HL-60 (cell line): ENCODE data around the gene FAM53C.

Experiments
- CTCF ChIP-seq: IDR thresholded peaks from one replicate; pipeline ENCODE4 v1.5.1; 2011; ENCODE audit warnings: low read length, control low read depth, inconsistent platforms; ENCODE audit not compliant: insufficient read depth
- POLR2AphosphoS5 ChIP-seq: IDR thresholded peaks from 2 replicates; pipeline ENCODE4 v1.6.1; 2012; ENCODE audit warnings: low read depth
- REST ChIP-seq: IDR thresholded peaks from 2 replicates; pipeline ENCODE4 v1.6.1; 2012; ENCODE audit warnings: low read depth; ENCODE audit not compliant: insufficient replicate concordance

GRCh38 chr5:138369706-138370105 lies 31.6 kb downstream of the FAM53C start:
- TF ChIP-seq CTCF (no peak), REST (no peak), POLR2AphosphoS5 (no peak)
